Measurements from ENCODE around the gene NF2. TPM values are rescaled to one million over a fixed set of nuclear protein-coding genes. Genes with fewer than 3 reads are reported as not detected.

NF2 gene
- total and polyA plus RNA-seq, 9 donors = 6.8 to 51.3 (median 30.6) TPM

- Histone ChIP-seq H3K36me3 (no peaks in the 10 kb centered on the region), H3K27me3 (no peaks in the 10 kb centered on the region), H3K9me3 (no peaks in the 10 kb centered on the region), H3K4me1 (ENCODE audit: insufficient read depth) (peaks cover 6% of the 10 kb centered on the region), H3K4me3 (no peak overlapping the region), H3K27ac (no peak overlapping the region)
- DNase-seq = no peak
- TF ChIP-seq EP300 (IDR thresholded peaks at IDR 0.05) (no peak), CTCF (IDR thresholded peaks at IDR 0.05) (no peak), POLR2A (IDR thresholded peaks at IDR 0.05) (no peak)
- intact Hi-C loops (cut with DNase I) = loop anchor here in 1 of 4 donors (10.0 kb wide), 1 partner anchor 456 kb away; the partner anchor contains the start of gene HORMAD2
- WGBS, 3 donors = 65 to 76% (median 69%) methylated on average over 10 of the region's 10 CpGs
Observed at GRCh38 chr22:29628996-29629902, 25.8 kb downstream of the NF2 start.

- H3K27me3 ChIP-seq = no peaks in the 10 kb centered on the region
- H3K4me3 ChIP-seq = no peak overlapping the region
- WGBS, 3 donors = 87 to 95% (median 89%) methylated on average over 2 of the region's 2 CpGs
- no peak for TF ChIP-seq CTCF (IDR thresholded peaks at IDR 0.05)
- TF ChIP-seq POLR2A (IDR thresholded peaks at IDR 0.05) = no peak
- no peak for TF ChIP-seq EP300 (IDR thresholded peaks at IDR 0.05)
- peaks cover 3% of the 10 kb centered on the region for H3K4me1 ChIP-seq (ENCODE audit: insufficient read depth)
- H3K36me3 ChIP-seq = no peaks in the 10 kb centered on the region
- intact Hi-C loops (cut with DNase I) = loop anchor here in 2 of 4 donors (10.0 kb wide), 2 partner anchors 375 to 455 kb away; partner anchors contain the start of gene HORMAD2 (in 1 of the 2)
- no peaks in the 10 kb centered on the region for H3K9me3 ChIP-seq
- DNase-seq = no peak
- H3K27ac ChIP-seq = no peak overlapping the region
Observed at GRCh38 chr22:29629903-29630516, 26.6 kb downstream of the NF2 start.

- 93 to 94% (median 94%) methylated on average over 6 of the region's 6 CpGs for WGBS, 3 donors
- intact Hi-C loops (cut with DNase I) = loop anchor here in 1 of 4 donors (10.0 kb wide), 1 partner anchor 374 kb away; no protein-coding TSS in a partner anchor
- no peaks in the 10 kb centered on the region for H3K27me3 ChIP-seq
- peaks cover 2% of the 10 kb centered on the region for H3K4me1 ChIP-seq (ENCODE audit: insufficient read depth)
- H3K4me3 ChIP-seq = no peak overlapping the region
- DNase-seq = no peak
- TF ChIP-seq EP300 (IDR thresholded peaks at IDR 0.05) (no peak), CTCF (IDR thresholded peaks at IDR 0.05) (no peak), POLR2A (IDR thresholded peaks at IDR 0.05) (no peak)
- no peak overlapping the region for H3K27ac ChIP-seq
- H3K36me3 ChIP-seq = no peaks in the 10 kb centered on the region
- no peaks in the 10 kb centered on the region for H3K9me3 ChIP-seq
Observed at GRCh38 chr22:29630987-29631386, 27.6 kb downstream of the NF2 start.

- 66 to 94% (median 74%) methylated on average over 1 of the region's 1 CpG for WGBS, 3 donors
- H3K4me1 ChIP-seq (ENCODE audit: insufficient read depth) = peaks cover 1% of the 10 kb centered on the region
- no peaks in the 10 kb centered on the region for H3K9me3 ChIP-seq
- no peak overlapping the region for H3K4me3 ChIP-seq
- H3K27me3 ChIP-seq = no peaks in the 10 kb centered on the region
- no peak for DNase-seq
- TF ChIP-seq POLR2A (IDR thresholded peaks at IDR 0.05) (no peak), EP300 (IDR thresholded peaks at IDR 0.05) (no peak), CTCF (IDR thresholded peaks at IDR 0.05) (no peak)
- H3K27ac ChIP-seq = no peak overlapping the region
- intact Hi-C loops (cut with DNase I) = loop anchor here in 1 of 4 donors (10.0 kb wide), 1 partner anchor 373 kb away; no protein-coding TSS in a partner anchor
- no peaks in the 10 kb centered on the region for H3K36me3 ChIP-seq
Observed at GRCh38 chr22:29631725-29632124, 28.3 kb downstream of the NF2 start.

All from ovary (tissue), 9 donors.